Mesendoderm (in vitro differentiated cells): ENCODE data around the gene CDC7.

Experiments
- DNase-seq: peaks from one replicate; pipeline ENCODE4 v3.0.0; 2013
- H2AK5ac ChIP-seq: 2 replicates; pipeline ENCODE4 v1.6.1; 2013; ENCODE audit warnings: low read length, inconsistent platforms
- H2BK120ac ChIP-seq: 2 replicates; pipeline ENCODE4 v1.6.1; 2013; ENCODE audit warnings: low read depth, mild to moderate bottlenecking, low read length, moderate library complexity, mixed read lengths
- H2BK15ac ChIP-seq: replicated peaks from 2 replicates; pipeline ENCODE4 v1.6.1; 2013; ENCODE audit warnings: low read depth, mild to moderate bottlenecking, moderate library complexity
- H2BK5ac ChIP-seq: 2 replicates; pipeline ENCODE4 v1.6.1; 2013; ENCODE audit warnings: low read length, inconsistent platforms
- H3K18ac ChIP-seq: 2 replicates; pipeline ENCODE4 v1.6.1; 2013; ENCODE audit warnings: mild to moderate bottlenecking, low read length, mixed read lengths
- H3K23ac ChIP-seq: one replicate; pipeline ENCODE4 v1.6.1; 2013; ENCODE audit warnings: low read length
- H3K27ac ChIP-seq: 2 replicates; pipeline ENCODE4 v1.5.1; 2013; ENCODE audit warnings: low read depth, mild to moderate bottlenecking, inconsistent platforms, low read length, moderate library complexity
- H3K27me3 ChIP-seq: 2 replicates; pipeline ENCODE4 v1.6.1; 2013; ENCODE audit warnings: low read length, control low read depth, mild to moderate bottlenecking, inconsistent platforms; ENCODE audit not compliant: insufficient read depth, poor library complexity
- H3K36me3 ChIP-seq: 2 replicates; pipeline ENCODE4 v1.6.1; 2013; ENCODE audit warnings: low read length, inconsistent platforms; ENCODE audit not compliant: control insufficient read depth, insufficient read depth
- H3K4ac ChIP-seq: one replicate; pipeline ENCODE4 v1.6.1; 2013; ENCODE audit warnings: low read depth, mild to moderate bottlenecking, low read length, moderate library complexity
- H3K4me1 ChIP-seq: 2 replicates; pipeline ENCODE4 v1.6.1; 2013; ENCODE audit warnings: low read depth, low read length, inconsistent platforms; ENCODE audit not compliant: control insufficient read depth
- H3K4me2 ChIP-seq: 2 replicates; pipeline ENCODE4 v1.6.1; 2013; ENCODE audit warnings: low read length
- H3K4me3 ChIP-seq: 2 replicates; pipeline ENCODE4 v1.5.1; 2013; ENCODE audit warnings: mild to moderate bottlenecking, low read length
- H3K56ac ChIP-seq: one replicate; pipeline ENCODE4 v1.6.1; 2013; ENCODE audit warnings: low read length
- H3K79me1 ChIP-seq: 2 replicates; pipeline ENCODE4 v1.6.1; 2013; ENCODE audit warnings: low read length, inconsistent platforms
- H3K79me2 ChIP-seq: 2 replicates; pipeline ENCODE4 v1.6.1; 2013; ENCODE audit warnings: mild to moderate bottlenecking, low read length; ENCODE audit not compliant: control insufficient read depth, insufficient read depth
- H3K9ac ChIP-seq: 2 replicates; pipeline ENCODE4 v1.6.1; 2013; ENCODE audit warnings: low read length, inconsistent platforms
- H4K5ac ChIP-seq: one replicate; pipeline ENCODE4 v1.6.1; 2013; ENCODE audit warnings: low read length
- H4K8ac ChIP-seq: one replicate; pipeline ENCODE4 v1.6.1; 2013; ENCODE audit warnings: low read depth, mild to moderate bottlenecking, control low read depth, low read length, moderate library complexity
- WGBS: extraction: QIAGEN DNeasy Blood & Tissue Kit; methylation state at CpG from one replicate; pipeline ENCODE4 v1.1.7; 2013; ENCODE audit warnings: low lambda C conversion rate, missing lambda C conversion rate; ENCODE audit not compliant: insufficient coverage; ENCODE audit errors: extremely low coverage; 5-methylcytosine and 5-hydroxymethylcytosine counted together

The CDC7 gene

DNA sequence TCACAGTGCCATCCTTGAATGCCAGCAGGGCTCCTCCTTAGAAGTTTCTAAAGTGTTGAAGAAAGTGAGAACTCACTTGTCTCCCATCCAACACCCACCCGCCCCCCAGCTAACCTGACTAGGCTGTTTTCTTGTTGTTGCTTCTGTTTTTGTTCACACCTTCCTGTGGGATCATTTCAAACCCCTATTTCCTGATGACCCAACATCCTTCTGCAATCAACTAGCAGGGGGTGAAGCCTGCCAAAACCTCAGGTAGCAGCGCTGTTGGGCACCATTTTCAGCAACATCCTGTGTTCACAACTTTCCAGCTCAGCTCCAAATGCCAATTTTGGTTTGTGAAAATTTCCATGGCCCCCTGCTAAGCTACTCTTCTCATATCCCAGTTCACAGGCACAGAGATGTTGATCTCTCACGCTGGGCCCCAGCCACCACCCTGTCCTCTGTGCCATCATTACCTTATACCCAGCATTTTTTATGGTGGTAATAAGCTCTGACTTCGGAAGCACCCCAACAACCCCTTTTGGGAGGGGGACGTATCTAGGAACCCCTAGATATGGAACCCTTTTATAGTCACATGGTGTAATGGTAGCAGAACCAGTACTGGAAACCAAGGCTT, 41.4 kb downstream of the CDC7 start:
- Histone ChIP-seq H3K56ac (no peak overlapping the region), H2BK5ac (no peak overlapping the region), H4K8ac (no peak overlapping the region), H3K4me2 (no peak overlapping the region), H2BK120ac (no peak overlapping the region), H2AK5ac (no peak overlapping the region), H3K18ac (no peak overlapping the region), H3K4me3 (no peak overlapping the region), H3K27me3 (no peaks in the 10 kb centered on the region), H3K79me1 (no peaks in the 10 kb centered on the region), H3K4me1 (no peaks in the 10 kb centered on the region), H3K27ac (no peak overlapping the region), H3K79me2 (no peaks in the 10 kb centered on the region), H3K36me3 (no peaks in the 10 kb centered on the region), H3K9ac (no peak overlapping the region), H3K23ac (no peak overlapping the region), H3K4ac (no peak overlapping the region), H2BK15ac (no peak overlapping the region), H4K5ac (no peak overlapping the region)
- WGBS: no CpG with 5 or more reads among the region's 5 CpGs
- DNase-seq: no peak

DNA sequence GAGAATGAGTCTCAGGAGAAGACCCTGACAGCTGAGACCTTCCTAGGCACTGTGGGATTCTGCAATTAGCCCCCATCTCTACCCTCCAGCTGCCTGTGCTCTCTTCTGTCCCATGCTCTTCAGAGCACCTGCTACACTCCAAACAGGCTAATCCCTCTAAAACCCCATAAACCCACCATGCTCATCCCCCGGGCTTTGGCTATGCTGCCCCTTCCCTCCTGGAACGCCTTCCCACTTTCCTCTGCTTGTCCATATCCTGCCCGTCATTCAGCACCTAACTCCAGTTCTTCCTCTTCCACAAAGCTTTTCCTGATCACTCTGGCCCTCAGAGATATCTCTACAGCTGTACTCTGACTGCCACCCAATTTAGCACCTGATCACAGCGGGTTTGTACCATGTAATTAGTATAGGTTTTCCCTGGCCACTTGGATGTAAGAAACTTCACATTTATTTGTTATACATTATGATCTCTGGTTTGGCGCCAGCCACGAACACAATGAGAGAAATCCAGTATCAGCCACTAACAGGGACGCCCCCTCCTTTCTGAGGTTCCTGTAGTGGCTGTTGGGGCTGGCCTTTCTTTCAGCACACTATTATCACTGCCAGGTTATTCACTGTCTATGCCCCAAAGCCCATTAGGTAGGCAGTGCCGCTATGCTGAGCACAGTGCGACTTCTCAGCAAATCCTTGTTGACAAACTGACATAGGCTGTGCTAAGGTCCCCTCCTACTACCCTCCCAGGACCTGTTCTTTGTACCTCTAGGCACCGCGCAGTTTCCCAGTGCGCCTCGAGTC, 45.1 kb downstream of the CDC7 start:
- DNase-seq: no peak
- Histone ChIP-seq H3K9ac (no peak overlapping the region), H3K4me2 (no peak overlapping the region), H3K79me1 (no peaks in the 10 kb centered on the region), H4K5ac (no peak overlapping the region), H2BK5ac (no peak overlapping the region), H3K27me3 (no peaks in the 10 kb centered on the region), H4K8ac (no peak overlapping the region), H3K4me1 (no peaks in the 10 kb centered on the region), H2AK5ac (no peak overlapping the region), H3K27ac (no peak overlapping the region), H2BK15ac (no peak overlapping the region), H3K4me3 (no peak overlapping the region), H3K56ac (no peak overlapping the region), H3K36me3 (no peaks in the 10 kb centered on the region), H3K18ac (no peak overlapping the region), H3K23ac (no peak overlapping the region), H3K4ac (no peak overlapping the region), H2BK120ac (no peak overlapping the region), H3K79me2 (no peaks in the 10 kb centered on the region)
- no CpG with 5 or more reads among the region's 13 CpGs for WGBS

DNA sequence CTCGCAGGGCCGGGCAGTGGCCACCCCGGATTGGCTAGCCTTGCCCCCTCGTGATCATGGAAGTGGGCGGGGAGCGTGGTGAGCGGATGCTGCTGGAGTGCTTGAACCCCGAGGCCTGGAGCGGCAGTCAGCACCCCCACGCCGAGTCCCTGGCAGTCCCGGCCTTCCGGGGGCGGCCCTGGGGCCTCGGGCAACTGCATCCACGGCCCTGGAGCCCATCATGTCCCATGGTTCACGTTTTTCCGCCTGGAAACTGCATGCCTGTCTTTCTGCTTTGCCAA, 45.6 kb downstream of the CDC7 start:
- WGBS: no CpG with 5 or more reads among the region's 18 CpGs

DNA sequence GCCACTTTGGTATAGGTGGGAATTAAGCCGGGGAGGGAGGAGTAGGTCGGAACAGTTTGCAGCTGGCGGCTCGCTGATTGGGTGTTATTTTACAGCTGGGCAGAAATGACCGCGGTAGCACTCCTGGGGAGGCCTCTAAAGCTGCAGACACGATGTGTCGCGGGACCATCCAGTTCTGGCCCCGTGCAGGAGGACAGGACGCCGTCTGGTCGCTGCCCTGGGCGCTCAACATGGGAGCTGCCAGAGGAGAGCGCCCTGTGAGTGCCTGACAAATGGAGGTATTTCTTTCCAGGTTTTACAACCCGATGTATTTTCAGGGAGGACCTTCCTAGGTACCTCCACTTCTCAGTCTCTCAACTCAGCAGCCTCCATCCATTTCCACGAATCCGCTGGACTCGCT, 46.2 kb downstream of the CDC7 start:
- Histone ChIP-seq H2BK5ac (no peak overlapping the region), H2BK120ac (no peak overlapping the region), H3K79me2 (no peaks in the 10 kb centered on the region), H3K23ac (no peak overlapping the region), H3K4me2 (no peak overlapping the region), H2BK15ac (no peak overlapping the region), H3K79me1 (no peaks in the 10 kb centered on the region), H3K4ac (no peak overlapping the region), H3K56ac (peak overlapping the region; percentile 12), H3K36me3 (no peaks in the 10 kb centered on the region), H3K18ac (no peak overlapping the region), H3K27ac (no peak overlapping the region), H3K4me1 (no peaks in the 10 kb centered on the region), H2AK5ac (no peak overlapping the region), H3K9ac (no peak overlapping the region), H4K8ac (peak overlapping the region; percentile 13), H3K4me3 (no peak overlapping the region), H4K5ac (no peak overlapping the region), H3K27me3 (no peaks in the 10 kb centered on the region)
- DNase-seq: peak; percentile 65
- WGBS: no CpG with 5 or more reads among the region's 19 CpGs

More for the DNA sequence above, 45.6 kb downstream of the CDC7 start:
- Histone ChIP-seq H3K27ac (no peak overlapping the region), H3K56ac (no peak overlapping the region), H3K4me3 (no peak overlapping the region), H2AK5ac (no peak overlapping the region), H3K23ac (no peak overlapping the region), H3K79me1 (no peaks in the 10 kb centered on the region), H2BK5ac (no peak overlapping the region), H2BK120ac (no peak overlapping the region), H4K5ac (no peak overlapping the region), H3K4me1 (no peaks in the 10 kb centered on the region), H3K79me2 (no peaks in the 10 kb centered on the region), H3K9ac (no peak overlapping the region), H3K4ac (no peak overlapping the region), H3K27me3 (no peaks in the 10 kb centered on the region), H2BK15ac (no peak overlapping the region), H3K18ac (no peak overlapping the region), H4K8ac (no peak overlapping the region), H3K4me2 (no peak overlapping the region), H3K36me3 (no peaks in the 10 kb centered on the region)
- DNase-seq: no peak

DNA sequence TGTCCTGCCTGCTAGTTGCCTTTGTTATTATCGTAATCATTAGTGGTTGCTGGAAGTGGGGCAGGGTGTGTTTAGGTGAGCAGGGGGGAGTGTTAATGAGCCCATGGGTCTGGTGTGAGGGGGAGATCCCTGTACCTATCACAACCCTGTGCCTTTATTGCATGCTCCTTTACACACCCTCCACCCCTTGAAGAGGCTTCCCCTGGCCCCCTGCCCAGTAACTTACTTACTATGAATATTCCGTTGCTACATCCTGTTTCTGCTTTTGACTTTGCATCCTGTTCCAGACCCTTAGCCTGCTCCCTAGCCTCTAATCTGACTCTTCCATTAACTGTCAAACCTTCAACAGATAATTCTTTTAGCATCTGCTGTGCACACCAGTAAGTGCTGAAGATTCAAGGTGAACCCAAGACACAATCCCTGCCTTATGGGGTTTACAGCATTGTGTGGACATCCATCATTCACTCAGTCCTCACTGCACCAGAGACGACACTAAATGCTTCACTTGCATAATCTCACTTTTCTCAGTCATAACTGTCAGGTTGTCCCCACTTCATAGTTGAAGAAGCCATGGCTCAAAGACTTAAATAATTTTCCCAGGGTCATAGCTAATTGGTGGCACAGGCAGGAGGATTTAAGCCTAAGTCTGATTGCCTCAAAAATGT, 47.9 kb downstream of the CDC7 start:
- H4K5ac ChIP-seq: no peak overlapping the region
- no peak overlapping the region for H2AK5ac ChIP-seq
- H3K79me1 ChIP-seq: no peaks in the 10 kb centered on the region
- H3K4me3 ChIP-seq: no peak overlapping the region
- H2BK5ac ChIP-seq: no peak overlapping the region
- H3K4me2 ChIP-seq: no peak overlapping the region
- no peaks in the 10 kb centered on the region for H3K79me2 ChIP-seq
- no peak overlapping the region for H3K9ac ChIP-seq
- no peak overlapping the region for H3K18ac ChIP-seq
- no peak for DNase-seq
- H3K4ac ChIP-seq: no peak overlapping the region
- no peak overlapping the region for H2BK15ac ChIP-seq
- no peak overlapping the region for H2BK120ac ChIP-seq
- H3K4me1 ChIP-seq: no peaks in the 10 kb centered on the region
- WGBS: no CpG with 5 or more reads among the region's 3 CpGs
- H3K23ac ChIP-seq: no peak overlapping the region
- H3K27me3 ChIP-seq: no peaks in the 10 kb centered on the region
- no peaks in the 10 kb centered on the region for H3K36me3 ChIP-seq
- no peak overlapping the region for H4K8ac ChIP-seq
- H3K56ac ChIP-seq: no peak overlapping the region
- H3K27ac ChIP-seq: no peak overlapping the region
